ENCODE results near the gene BEGAIN. TPM values are rescaled to one million over a fixed set of nuclear protein-coding genes. Genes with fewer than 3 reads are reported as not detected.

BEGAIN gene
- total and polyA plus RNA-seq, 9 donors, result 0.35 to 11.0 (median 4.6) TPM

- TF ChIP-seq EP300 (IDR thresholded peaks at IDR 0.05) (no peak), POLR2A (IDR thresholded peaks at IDR 0.05) (no peak)
- TF ChIP-seq, protein P1, sequence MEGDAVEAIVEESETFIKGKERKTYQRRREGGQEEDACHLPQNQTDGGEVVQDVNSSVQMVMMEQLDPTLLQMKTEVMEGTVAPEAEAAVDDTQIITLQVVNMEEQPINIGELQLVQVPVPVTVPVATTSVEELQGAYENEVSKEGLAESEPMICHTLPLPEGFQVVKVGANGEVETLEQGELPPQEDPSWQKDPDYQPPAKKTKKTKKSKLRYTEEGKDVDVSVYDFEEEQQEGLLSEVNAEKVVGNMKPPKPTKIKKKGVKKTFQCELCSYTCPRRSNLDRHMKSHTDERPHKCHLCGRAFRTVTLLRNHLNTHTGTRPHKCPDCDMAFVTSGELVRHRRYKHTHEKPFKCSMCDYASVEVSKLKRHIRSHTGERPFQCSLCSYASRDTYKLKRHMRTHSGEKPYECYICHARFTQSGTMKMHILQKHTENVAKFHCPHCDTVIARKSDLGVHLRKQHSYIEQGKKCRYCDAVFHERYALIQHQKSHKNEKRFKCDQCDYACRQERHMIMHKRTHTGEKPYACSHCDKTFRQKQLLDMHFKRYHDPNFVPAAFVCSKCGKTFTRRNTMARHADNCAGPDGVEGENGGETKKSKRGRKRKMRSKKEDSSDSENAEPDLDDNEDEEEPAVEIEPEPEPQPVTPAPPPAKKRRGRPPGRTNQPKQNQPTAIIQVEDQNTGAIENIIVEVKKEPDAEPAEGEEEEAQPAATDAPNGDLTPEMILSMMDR (IDR thresholded peaks at IDR 0.05), result no peak
- Histone ChIP-seq H3K4me1 (ENCODE audit: insufficient read depth) (no peaks in the 10 kb centered on the region), H3K36me3 (no peaks in the 10 kb centered on the region), H3K4me3 (no peak overlapping the region), H3K27me3 (no peaks in the 10 kb centered on the region), H3K27ac (no peak overlapping the region), H3K9me3 (no peaks in the 10 kb centered on the region)
- intact Hi-C loops (cut with DNase I), result no loop called here
- peak in 1 of 5 donors; percentile 11 for DNase-seq
- 88 to 92% (median 91%) methylated on average over 14 of the region's 14 CpGs for WGBS, 3 donors
Measured at GRCh38 chr14:100609331-100609870, 22.2 kb upstream of the BEGAIN start.

DNA sequence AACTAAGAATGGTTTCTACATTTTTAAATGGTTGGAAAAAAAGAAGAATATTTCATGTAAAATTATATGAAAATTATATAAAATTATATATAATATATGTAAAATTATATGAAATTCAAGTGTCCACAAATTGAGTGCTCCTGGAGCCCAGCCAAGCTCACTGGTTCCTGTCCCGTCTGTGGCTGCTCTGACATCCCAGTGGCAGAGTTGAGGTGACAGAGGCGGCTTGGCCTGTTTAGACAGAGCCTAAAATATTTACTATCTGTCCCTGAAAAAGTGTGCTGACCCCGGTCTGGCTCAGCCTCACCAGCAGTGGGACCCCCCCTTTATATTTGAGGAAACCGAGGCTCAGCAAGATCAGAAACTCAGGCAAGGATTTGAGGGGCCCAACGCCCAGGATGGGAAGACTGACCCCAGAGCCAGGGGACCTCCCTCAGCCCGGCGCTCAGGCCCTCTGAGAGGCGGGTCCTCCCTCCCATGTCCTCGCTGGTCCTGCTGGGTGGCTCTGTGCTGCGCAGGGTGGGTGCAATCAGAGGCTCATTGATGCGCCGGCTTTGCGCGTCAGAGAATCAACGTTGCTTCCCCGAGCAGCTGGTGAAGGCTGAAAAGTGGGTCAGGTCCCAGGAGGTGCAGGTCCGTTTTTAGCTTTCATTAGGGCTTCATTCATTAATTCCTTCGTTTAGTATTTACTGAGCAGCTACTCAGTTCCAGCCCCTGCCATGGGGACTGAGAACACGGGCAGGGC is 21.5 kb upstream of the BEGAIN start:
- Histone ChIP-seq H3K27ac (no peak overlapping the region), H3K27me3 (no peaks in the 10 kb centered on the region), H3K4me3 (no peak overlapping the region), H3K9me3 (no peaks in the 10 kb centered on the region), H3K36me3 (no peaks in the 10 kb centered on the region), H3K4me1 (ENCODE audit: insufficient read depth) (no peaks in the 10 kb centered on the region)
- no peak for TF ChIP-seq EP300 (IDR thresholded peaks at IDR 0.05)
- no peak for TF ChIP-seq POLR2A (IDR thresholded peaks at IDR 0.05)
- TF ChIP-seq, protein P1 (IDR thresholded peaks at IDR 0.05), result no peak
- intact Hi-C loops (cut with DNase I), result no loop called here
- WGBS, 3 donors, result 87 to 91% (median 88%) methylated on average over 19 of the region's 19 CpGs
- DNase-seq, result peak in 1 of 5 donors; percentile 11

GRCh38 chr14:100608064-100608463 is 20.8 kb upstream of the BEGAIN start:
- DNase-seq, result no peak
- Histone ChIP-seq H3K27ac (no peak overlapping the region), H3K4me3 (no peak overlapping the region), H3K27me3 (no peaks in the 10 kb centered on the region), H3K36me3 (no peaks in the 10 kb centered on the region), H3K9me3 (no peaks in the 10 kb centered on the region), H3K4me1 (ENCODE audit: insufficient read depth) (no peaks in the 10 kb centered on the region)
- TF ChIP-seq POLR2A (IDR thresholded peaks at IDR 0.05) (no peak), EP300 (IDR thresholded peaks at IDR 0.05) (no peak)
- TF ChIP-seq, protein P1 (IDR thresholded peaks at IDR 0.05), result no peak
- WGBS, 3 donors, result 92 to 94% (median 92%) methylated on average over 3 of the region's 3 CpGs
- intact Hi-C loops (cut with DNase I), result no loop called here

GRCh38 chr14:100607611-100607956 is 20.4 kb upstream of the BEGAIN start:
- TF ChIP-seq, protein P1 (IDR thresholded peaks at IDR 0.05), result no peak
- TF ChIP-seq POLR2A (IDR thresholded peaks at IDR 0.05) (no peak), EP300 (IDR thresholded peaks at IDR 0.05) (no peak)
- WGBS, 3 donors, result 89 to 93% (median 91%) methylated on average over 10 of the region's 10 CpGs
- H3K36me3 ChIP-seq, result no peaks in the 10 kb centered on the region
- H3K9me3 ChIP-seq, result no peaks in the 10 kb centered on the region
- intact Hi-C loops (cut with DNase I), result no loop called here
- H3K27me3 ChIP-seq, result no peaks in the 10 kb centered on the region
- DNase-seq, result peak in 2 of 5 donors; percentile 4 to 24
- H3K27ac ChIP-seq, result no peak overlapping the region
- H3K4me3 ChIP-seq, result no peak overlapping the region
- H3K4me1 ChIP-seq (ENCODE audit: insufficient read depth), result no peaks in the 10 kb centered on the region

Measured in ovary (tissue), 9 donors.